LNCaP clone FGC (cell line): ENCODE data around the gene PLEKHM3.

Source experiments
- DNase-seq: peaks from one replicate; pipeline ENCODE4 v3.0.0-alpha.2; 2011; ENCODE audit warnings: low read depth
- H3K4me3 ChIP-seq: 2 replicates; pipeline ENCODE4 v1.5.1; 2011; ENCODE audit warnings: mild to moderate bottlenecking, low read depth, low read length, control low read depth
- CTCF ChIP-seq: IDR thresholded peaks from 2 replicates; pipeline ENCODE4 v1.5.1; 2012; ENCODE audit warnings: mild to moderate bottlenecking; ENCODE audit not compliant: control insufficient read depth, insufficient read depth; ENCODE audit errors: extremely low read depth

Gene PLEKHM3

GRCh38 chr2:207967121-207967520 lies 58.2 kb downstream of the PLEKHM3 start:
- H3K4me3 ChIP-seq: no peak overlapping the region
- TF ChIP-seq CTCF: no peak
- DNase-seq: no peak

- no peak overlapping the region for H3K4me3 ChIP-seq
- TF ChIP-seq CTCF: no peak
- no peak for DNase-seq
Measured at GRCh38 chr2:207960911-207961310, 64.4 kb downstream of the PLEKHM3 start.

- no peak for DNase-seq
- no peak for TF ChIP-seq CTCF
- no peak overlapping the region for H3K4me3 ChIP-seq
Measured at GRCh38 chr2:207960090-207960489, 65.2 kb downstream of the PLEKHM3 start.

- TF ChIP-seq CTCF: no peak
- no peak for DNase-seq
- H3K4me3 ChIP-seq: no peak overlapping the region
Measured at GRCh38 chr2:207956771-207957170, 68.6 kb downstream of the PLEKHM3 start.

- no peak for TF ChIP-seq CTCF
- no peak overlapping the region for H3K4me3 ChIP-seq
- no peak for DNase-seq
Measured at GRCh38 chr2:207955456-207955855, 69.9 kb downstream of the PLEKHM3 start.

GRCh38 chr2:207953354-207953753 lies 72.0 kb downstream of the PLEKHM3 start:
- no peak for DNase-seq
- TF ChIP-seq CTCF: no peak
- H3K4me3 ChIP-seq: no peak overlapping the region

GRCh38 chr2:207952564-207953345 lies 72.6 kb downstream of the PLEKHM3 start:
- TF ChIP-seq CTCF: no peak
- no peak for DNase-seq
- no peak overlapping the region for H3K4me3 ChIP-seq
